H9 (cell line): ENCODE measurements around the gene NSUN2. TPM values are rescaled to one million over a fixed set of nuclear protein-coding genes. Genes with fewer than 3 reads are reported as not detected.

Source experiments
- DNase-seq: peaks from one replicate; pipeline ENCODE4 v3.0.0-alpha.2; 2017
- H2AFZ ChIP-seq: one replicate; pipeline ENCODE4 v1.6.1; 2013; ENCODE audit warnings: mild to moderate bottlenecking, low read length, control low read depth, moderate library complexity
- H2AK5ac ChIP-seq: 2 replicates; pipeline ENCODE4 v1.6.1; 2013; ENCODE audit warnings: low read length, control low read depth, mixed read lengths; ENCODE audit not compliant: insufficient read length
- H2BK120ac ChIP-seq: one replicate; pipeline ENCODE4 v1.6.1; 2013; ENCODE audit warnings: low read depth, mild to moderate bottlenecking, low read length, control low read depth, inconsistent platforms; ENCODE audit not compliant: poor library complexity, severe bottlenecking
- H2BK12ac ChIP-seq: 2 replicates; pipeline ENCODE4 v1.6.1; 2013; ENCODE audit warnings: low read length, control low read depth, mixed read lengths, low read depth; ENCODE audit not compliant: insufficient read length
- H2BK15ac ChIP-seq: 2 replicates; pipeline ENCODE4 v1.6.1; 2013; ENCODE audit warnings: low read depth, low read length, control low read depth
- H2BK20ac ChIP-seq: one replicate; pipeline ENCODE4 v1.6.1; 2013; ENCODE audit warnings: low read depth, mild to moderate bottlenecking, low read length, control low read depth, inconsistent platforms; ENCODE audit not compliant: poor library complexity, severe bottlenecking
- H2BK5ac ChIP-seq: 2 replicates; pipeline ENCODE4 v1.6.1; 2013; ENCODE audit warnings: low read length, control low read depth, mixed read lengths; ENCODE audit not compliant: insufficient read length
- H3K14ac ChIP-seq: 2 replicates; pipeline ENCODE4 v1.6.1; 2013; ENCODE audit warnings: low read length, control low read depth; ENCODE audit not compliant: insufficient read depth
- H3K18ac ChIP-seq: 2 replicates; pipeline ENCODE4 v1.6.1; 2013; ENCODE audit warnings: low read depth, mild to moderate bottlenecking, mixed read lengths, low read length, control low read depth; ENCODE audit not compliant: insufficient read length
- H3K23ac ChIP-seq: 2 replicates; pipeline ENCODE4 v1.6.1; 2013; ENCODE audit warnings: low read length, control low read depth, mixed read lengths, low read depth; ENCODE audit not compliant: insufficient read length
- H3K23me2 ChIP-seq: 2 replicates; pipeline ENCODE4 v1.6.1; 2013; ENCODE audit warnings: low read depth, mild to moderate bottlenecking, mixed read lengths, low read length, control low read depth; ENCODE audit not compliant: insufficient read length, poor library complexity, severe bottlenecking
- H3K27ac ChIP-seq: 2 replicates; pipeline ENCODE4 v1.5.1; 2013; ENCODE audit warnings: low read length, control low read depth, mixed read lengths, low read depth; ENCODE audit not compliant: insufficient read length
- H3K27me3 ChIP-seq: 2 replicates; pipeline ENCODE4 v1.6.1; 2013; ENCODE audit warnings: low read length, control low read depth, inconsistent platforms; ENCODE audit not compliant: insufficient read depth
- H3K4ac ChIP-seq: 2 replicates; pipeline ENCODE4 v1.6.1; 2013; ENCODE audit warnings: low read depth, mild to moderate bottlenecking, control low read depth, inconsistent platforms, low read length, moderate library complexity
- H3K4me1 ChIP-seq: 2 replicates; pipeline ENCODE4 v1.6.1; 2013; ENCODE audit warnings: low read length, control low read depth, inconsistent platforms; ENCODE audit not compliant: insufficient read depth
- H3K4me2 ChIP-seq: 2 replicates; pipeline ENCODE4 v1.6.1; 2013; ENCODE audit warnings: low read length, control low read depth, mixed read lengths; ENCODE audit not compliant: insufficient read length, insufficient read depth
- H3K56ac ChIP-seq: 2 replicates; pipeline ENCODE4 v1.6.1; 2013; ENCODE audit warnings: low read depth, mild to moderate bottlenecking, mixed read lengths, low read length, control low read depth; ENCODE audit not compliant: insufficient read length
- H3K79me1 ChIP-seq: 2 replicates; pipeline ENCODE4 v1.6.1; 2013; ENCODE audit warnings: low read depth, mild to moderate bottlenecking, moderate library complexity, low read length, control low read depth, inconsistent platforms; ENCODE audit not compliant: insufficient read depth, poor library complexity, severe bottlenecking
- H3K79me2 ChIP-seq: 2 replicates; pipeline ENCODE4 v1.6.1; 2013; ENCODE audit warnings: low read length, control low read depth, inconsistent platforms; ENCODE audit not compliant: insufficient read depth
- H3K9ac ChIP-seq: 2 replicates; pipeline ENCODE4 v1.6.1; 2013; ENCODE audit warnings: low read length, control low read depth, mixed read lengths; ENCODE audit not compliant: insufficient read length; ENCODE audit errors: extremely low read depth
- H3K9me3 ChIP-seq: one replicate; pipeline ENCODE4 v1.6.1; 2013; ENCODE audit warnings: low read depth, low read length, inconsistent platforms; ENCODE audit not compliant: control insufficient read depth
- H3T11ph ChIP-seq: one replicate; pipeline ENCODE4 v1.6.1; 2013; ENCODE audit warnings: mild to moderate bottlenecking, low read length, control low read depth, inconsistent platforms
- H4K20me1 ChIP-seq: one replicate; pipeline ENCODE4 v1.6.1; 2013; ENCODE audit not compliant: control insufficient read depth, insufficient read length, insufficient read depth
- H4K5ac ChIP-seq: 2 replicates; pipeline ENCODE4 v1.6.1; 2013; ENCODE audit warnings: low read depth, mild to moderate bottlenecking, mixed read lengths, low read length, control low read depth; ENCODE audit not compliant: insufficient read length
- H4K8ac ChIP-seq: replicated peaks from 2 replicates; pipeline ENCODE4 v1.6.1; 2013; ENCODE audit warnings: low read length, control low read depth, mixed read lengths, low read depth; ENCODE audit not compliant: insufficient read length
- H4K91ac ChIP-seq: 2 replicates; pipeline ENCODE4 v1.6.1; 2013; ENCODE audit warnings: low read depth, mild to moderate bottlenecking, moderate library complexity, mixed read lengths, low read length, control low read depth; ENCODE audit not compliant: insufficient read length
- H3K27ac Mint-ChIP-seq, 3 experiments: 2 replicates in 2 of 3; 3 replicates in 1 of 3; pipeline ENCODE4 v1.8.0; 2020 to 2021; ENCODE audit warnings: mixed read lengths in 3 of 3, mild to moderate bottlenecking in 1 of 3, moderate library complexity in 1 of 3
- H3K27me3 Mint-ChIP-seq: 2 replicates; pipeline ENCODE4 v1.8.0; 2021; ENCODE audit warnings: low read depth, mild to moderate bottlenecking, moderate library complexity, mixed read lengths
- H3K36me3 Mint-ChIP-seq, 3 experiments: 2 replicates in 2 of 3; 3 replicates in 1 of 3; pipeline ENCODE4 v1.8.0; 2020 to 2021; ENCODE audit warnings: low read depth in 3 of 3, mixed read lengths in 3 of 3; ENCODE audit not compliant: insufficient read depth in 1 of 3
- H3K4me1 Mint-ChIP-seq, 2 experiments: 2 replicates each; pipeline ENCODE4 v1.8.0; 2020; ENCODE audit warnings: mixed read lengths in 2 of 2
- H3K4me3 Mint-ChIP-seq, 2 experiments: 2 replicates in 1 of 2; 3 replicates in 1 of 2; pipeline ENCODE4 v1.8.0; 2020 to 2021; ENCODE audit warnings: mild to moderate bottlenecking in 2 of 2, mixed read lengths in 2 of 2, moderate library complexity in 1 of 2
- H3K9me3 Mint-ChIP-seq, 2 experiments: 2 replicates in 1 of 2; 3 replicates in 1 of 2; pipeline ENCODE4 v1.8.0; 2020; ENCODE audit warnings: mild to moderate bottlenecking in 2 of 2, mixed read lengths in 2 of 2, moderate library complexity in 1 of 2
- WGBS: extraction: QIAGEN DNeasy Blood & Tissue Kit; methylation state at CpG from one replicate; pipeline ENCODE4 v1.1.7; 2013; ENCODE audit warnings: missing lambda C conversion rate, low lambda C conversion rate, mixed read lengths; ENCODE audit not compliant: insufficient read length; ENCODE audit errors: extremely low coverage; 5-methylcytosine and 5-hydroxymethylcytosine counted together
- total RNA-seq: library from RNA; stranded (reverse); gene quantifications from 2 replicates; pipeline ENCODE4 v1.2.1, GENCODE V29; 2021
- TF ChIP-seq, protein P1 (sequence below): fragments of 200-600 bp; sonication (generic); conservative IDR thresholded peaks from 3 replicates; pipeline ENCODE4 v1.8.0; 2021; ENCODE audit warnings: antibody characterized with exemption, mild to moderate bottlenecking

The NSUN2 gene
- total RNA-seq, 1 experiment from 2014 or later: 115 TPM

- no peak overlapping the region for H2BK12ac ChIP-seq
- H3K9ac ChIP-seq: no peak overlapping the region
- no peaks in the 10 kb centered on the region for H3K27me3 Mint-ChIP-seq
- no peak overlapping the region for H2BK120ac ChIP-seq
- no peak overlapping the region for H3K27ac ChIP-seq
- H2BK15ac ChIP-seq: no peak overlapping the region
- no peak overlapping the region for H2BK20ac ChIP-seq
- H3K4me1 Mint-ChIP-seq: no peaks in the 10 kb centered on the region
- no peak overlapping the region for H3K4me2 ChIP-seq
- no peak overlapping the region for H3K27ac Mint-ChIP-seq
- no peak overlapping the region for H2AK5ac ChIP-seq
- no peaks in the 10 kb centered on the region for H3K9me3 Mint-ChIP-seq
- no peak overlapping the region for H3K14ac ChIP-seq
- H2BK5ac ChIP-seq: no peak overlapping the region
- no peaks in the 10 kb centered on the region for H3K27me3 ChIP-seq
- no CpG with 5 or more reads among the region's 7 CpGs for WGBS
- no peak overlapping the region for H3K4ac ChIP-seq
- no peak overlapping the region for H3K4me3 Mint-ChIP-seq
- no peak overlapping the region for H3K56ac ChIP-seq
- H3T11ph ChIP-seq: no peak overlapping the region
- H4K91ac ChIP-seq: no peak overlapping the region
- H3K4me1 ChIP-seq: no peaks in the 10 kb centered on the region
- no peaks in the 10 kb centered on the region for H3K23me2 ChIP-seq
- no peak for DNase-seq
- peaks cover 3% of the 10 kb centered on the region for H3K79me1 ChIP-seq
- no peak overlapping the region for H4K8ac ChIP-seq
- no peak overlapping the region for H3K23ac ChIP-seq
- no peak overlapping the region for H4K5ac ChIP-seq
- TF ChIP-seq, protein P1, sequence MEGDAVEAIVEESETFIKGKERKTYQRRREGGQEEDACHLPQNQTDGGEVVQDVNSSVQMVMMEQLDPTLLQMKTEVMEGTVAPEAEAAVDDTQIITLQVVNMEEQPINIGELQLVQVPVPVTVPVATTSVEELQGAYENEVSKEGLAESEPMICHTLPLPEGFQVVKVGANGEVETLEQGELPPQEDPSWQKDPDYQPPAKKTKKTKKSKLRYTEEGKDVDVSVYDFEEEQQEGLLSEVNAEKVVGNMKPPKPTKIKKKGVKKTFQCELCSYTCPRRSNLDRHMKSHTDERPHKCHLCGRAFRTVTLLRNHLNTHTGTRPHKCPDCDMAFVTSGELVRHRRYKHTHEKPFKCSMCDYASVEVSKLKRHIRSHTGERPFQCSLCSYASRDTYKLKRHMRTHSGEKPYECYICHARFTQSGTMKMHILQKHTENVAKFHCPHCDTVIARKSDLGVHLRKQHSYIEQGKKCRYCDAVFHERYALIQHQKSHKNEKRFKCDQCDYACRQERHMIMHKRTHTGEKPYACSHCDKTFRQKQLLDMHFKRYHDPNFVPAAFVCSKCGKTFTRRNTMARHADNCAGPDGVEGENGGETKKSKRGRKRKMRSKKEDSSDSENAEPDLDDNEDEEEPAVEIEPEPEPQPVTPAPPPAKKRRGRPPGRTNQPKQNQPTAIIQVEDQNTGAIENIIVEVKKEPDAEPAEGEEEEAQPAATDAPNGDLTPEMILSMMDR: no peak
- no peak overlapping the region for H3K18ac ChIP-seq
- no peaks in the 10 kb centered on the region for H3K9me3 ChIP-seq
- H3K79me2 ChIP-seq: no peaks in the 10 kb centered on the region
- no peaks in the 10 kb centered on the region for H4K20me1 ChIP-seq
- peaks cover 61 to 98% (median 92%) of the 10 kb centered on the region in 3 experiments; a peak in 6 of 7 replicates for H3K36me3 Mint-ChIP-seq
- H2AFZ ChIP-seq: no peak overlapping the region
Observed at GRCh38 chr5:6602441-6602840, 30.4 kb downstream of the NSUN2 start.
